ENCODE measurements around the gene CSN3. TPM values are rescaled to one million over a fixed set of nuclear protein-coding genes. Genes with fewer than 3 reads are reported as not detected.

The CSN3 gene
- total RNA-seq, 4 donors from 2014 or later: not detected

- TF ChIP-seq EP300 (IDR thresholded peaks at IDR 0.05) (no peak), CTCF (IDR thresholded peaks at IDR 0.05) (no peak), POLR2A (IDR thresholded peaks at IDR 0.05) (no peak), POLR2AphosphoS5 (IDR thresholded peaks at IDR 0.05) (no peak)
- no peaks in the 10 kb centered on the region for H3K36me3 ChIP-seq
- no CpG with 5 or more reads among the region's 2 CpGs for WGBS, 2 donors (ENCODE audit: low coverage in 1 of 2)
- H3K27me3 ChIP-seq: no peaks in the 10 kb centered on the region
- no peaks in the 10 kb centered on the region for H3K4me1 ChIP-seq
- no peak overlapping the region for H3K4me3 ChIP-seq
- H3K9me3 ChIP-seq: no peaks in the 10 kb centered on the region
- ATAC-seq: no peak
- no peak overlapping the region for H3K27ac ChIP-seq
Measured at GRCh38 chr4:70299643-70300042, 57.2 kb downstream of the CSN3 start.

GRCh38 chr4:70300215-70300614 lies 57.8 kb downstream of the CSN3 start:
- Histone ChIP-seq H3K9me3 (no peaks in the 10 kb centered on the region), H3K27me3 (no peaks in the 10 kb centered on the region), H3K27ac (no peak overlapping the region), H3K4me1 (no peaks in the 10 kb centered on the region), H3K4me3 (no peak overlapping the region), H3K36me3 (no peaks in the 10 kb centered on the region)
- TF ChIP-seq POLR2A (IDR thresholded peaks at IDR 0.05) (no peak), POLR2AphosphoS5 (IDR thresholded peaks at IDR 0.05) (no peak), CTCF (IDR thresholded peaks at IDR 0.05) (no peak)
- no peak for ATAC-seq
- WGBS, 2 donors (ENCODE audit: low coverage in 1 of 2): 80 to 96% methylated on average over 1 to 3 of the region's 4 CpGs

Other genes starting within 250 kb of the CSN3 start
- gene STATH, start 246.6 kb upstream of the CSN3 start, total RNA-seq: not detected
- not detected for gene HTN3, start 214.1 kb upstream of the CSN3 start, total RNA-seq
- not detected for gene HTN1, start 192.2 kb upstream of the CSN3 start, total RNA-seq
- not detected for gene PRR27, start 88.4 kb upstream of the CSN3 start, total RNA-seq
- 1 to 10 TPM in 1 of 4 donors, not detected in 3; 1.1 TPM for gene ODAM, start 46.9 kb upstream of the CSN3 start, total RNA-seq
- 10 to 100 TPM in 1 of 4 donors, not detected in 3; 19.1 TPM for gene FDCSP, start 16.5 kb upstream of the CSN3 start, total RNA-seq
- gene CABS1, start 92.4 kb downstream of the CSN3 start, total RNA-seq: not detected
- gene SMR3A, start 118.2 kb downstream of the CSN3 start, total RNA-seq: not detected
- not detected for gene SMR3B, start 140.5 kb downstream of the CSN3 start, total RNA-seq
- gene OPRPN, start 155.3 kb downstream of the CSN3 start, total RNA-seq: not detected
- not detected for gene MUC7, start 229.6 kb downstream of the CSN3 start, total RNA-seq